DOHH2 (cell line): ENCODE results near the gene CAMKMT.

Source experiments
- H3F3A ChIP-seq: fragments of 200-600 bp; sonication (generic), shearing (Covaris generic); 2 replicates; pipeline ENCODE4 v1.6.0; 2016; ENCODE audit warnings: antibody characterized with exemption, mild to moderate bottlenecking; ENCODE audit not compliant: control insufficient read depth, insufficient read depth
- H3K27ac ChIP-seq: fragments of 200-600 bp; sonication (generic); 2 replicates; pipeline ENCODE4 v1.5.1; 2014; ENCODE audit warnings: low read depth, mild to moderate bottlenecking, low read length, moderate library complexity
- H3K27me3 ChIP-seq: fragments of 200-600 bp; sonication (generic); 2 replicates; pipeline ENCODE4 v1.6.1; 2014; ENCODE audit warnings: mild to moderate bottlenecking, low read length, mixed read lengths; ENCODE audit not compliant: control insufficient read depth
- H3K36me3 ChIP-seq: fragments of 200-600 bp; sonication (generic); 2 replicates; pipeline ENCODE4 v1.6.1; 2014; ENCODE audit warnings: mild to moderate bottlenecking, low read length, moderate library complexity, mixed read lengths; ENCODE audit not compliant: control insufficient read depth
- H3K4me1 ChIP-seq: fragments of 200-600 bp; sonication (generic); 2 replicates; pipeline ENCODE4 v1.6.1; 2014; ENCODE audit warnings: mild to moderate bottlenecking, low read length, mixed read lengths; ENCODE audit not compliant: control insufficient read depth
- H3K4me2 ChIP-seq: fragments of 200-600 bp; sonication (generic); 2 replicates; pipeline ENCODE4 v1.6.0; 2014; ENCODE audit warnings: mild to moderate bottlenecking, low read length, moderate library complexity
- H3K4me3 ChIP-seq: fragments of 200-600 bp; sonication (generic); 2 replicates; pipeline ENCODE4 v1.5.1; 2014; ENCODE audit warnings: mild to moderate bottlenecking, low read length, mixed read lengths
- H3K79me2 ChIP-seq: fragments of 200-600 bp; sonication (generic); 2 replicates; pipeline ENCODE4 v1.6.1; 2014; ENCODE audit warnings: mild to moderate bottlenecking, low read length, mixed read lengths; ENCODE audit not compliant: control insufficient read depth
- H3K9me2 ChIP-seq: fragments of 200-600 bp; sonication (generic); replicated peaks from 2 replicates; pipeline ENCODE4 v1.6.1; 2014; ENCODE audit warnings: mild to moderate bottlenecking, low read length, mixed read lengths; ENCODE audit not compliant: control insufficient read depth
- H3K9me3 ChIP-seq: fragments of 200-600 bp; sonication (generic); 2 replicates; pipeline ENCODE4 v1.6.1; 2014; ENCODE audit warnings: antibody characterized with exemption, low read length, mixed read lengths; ENCODE audit not compliant: control insufficient read depth, insufficient read depth
- H4K20me1 ChIP-seq: fragments of 200-600 bp; sonication (generic); 2 replicates; pipeline ENCODE4 v1.6.0; 2014; ENCODE audit warnings: low read depth, mild to moderate bottlenecking, antibody characterized with exemption, low read length, moderate library complexity; ENCODE audit not compliant: control insufficient read depth, insufficient read depth
- CTCF ChIP-seq: fragments of 200-600 bp; sonication (generic); IDR thresholded peaks from one replicate; pipeline ENCODE4 v1.5.1; 2014; ENCODE audit warnings: antibody characterized with exemption, mild to moderate bottlenecking, low read depth, low read length; ENCODE audit not compliant: poor library complexity, severe bottlenecking
- EZH2phosphoT487 ChIP-seq: fragments of 200-600 bp; sonication (generic); IDR thresholded peaks from 2 replicates; pipeline ENCODE4 v1.6.1; 2017; ENCODE audit warnings: borderline replicate concordance, mild to moderate bottlenecking, antibody characterized with exemption, low read length, moderate library complexity, mixed read lengths

The CAMKMT gene

GRCh38 chr2:44562737-44563136 is 201.0 kb downstream of the CAMKMT start:
- TF ChIP-seq CTCF (no peak), EZH2phosphoT487 (no peak)
- Histone ChIP-seq H3K36me3 (no peaks in the 10 kb centered on the region), H3K4me2 (no peak overlapping the region), H3K79me2 (no peaks in the 10 kb centered on the region), H3K27me3 (no peaks in the 10 kb centered on the region), H3F3A (no peaks in the 10 kb centered on the region), H3K9me3 (no peaks in the 10 kb centered on the region), H4K20me1 (no peaks in the 10 kb centered on the region), H3K4me3 (no peak overlapping the region), H3K4me1 (peaks cover 9% of the 10 kb centered on the region), H3K9me2 (no peaks in the 10 kb centered on the region), H3K27ac (no peak overlapping the region)

GRCh38 chr2:44564752-44565151 is 203.0 kb downstream of the CAMKMT start:
- H3K4me1 ChIP-seq: no peaks in the 10 kb centered on the region
- H4K20me1 ChIP-seq: no peaks in the 10 kb centered on the region
- no peak for TF ChIP-seq EZH2phosphoT487
- no peaks in the 10 kb centered on the region for H3K36me3 ChIP-seq
- H3K79me2 ChIP-seq: no peaks in the 10 kb centered on the region
- H3K4me2 ChIP-seq: no peak overlapping the region
- no peaks in the 10 kb centered on the region for H3K27me3 ChIP-seq
- no peaks in the 10 kb centered on the region for H3K9me2 ChIP-seq
- H3K4me3 ChIP-seq: no peak overlapping the region
- H3F3A ChIP-seq: no peaks in the 10 kb centered on the region
- no peak overlapping the region for H3K27ac ChIP-seq
- no peaks in the 10 kb centered on the region for H3K9me3 ChIP-seq

- TF ChIP-seq EZH2phosphoT487 (no peak), CTCF (no peak)
- H3F3A ChIP-seq: no peaks in the 10 kb centered on the region; the same call in 1 of the 2 replicates
- H3K27ac ChIP-seq: no peak overlapping the region
- H3K79me2 ChIP-seq: no peaks in the 10 kb centered on the region
- no peaks in the 10 kb centered on the region for H3K9me2 ChIP-seq
- H3K9me3 ChIP-seq: no peaks in the 10 kb centered on the region
- no peak overlapping the region for H3K4me3 ChIP-seq
- H3K27me3 ChIP-seq: no peaks in the 10 kb centered on the region
- H4K20me1 ChIP-seq: no peaks in the 10 kb centered on the region
- H3K36me3 ChIP-seq: no peaks in the 10 kb centered on the region
- H3K4me1 ChIP-seq: no peaks in the 10 kb centered on the region
- no peak overlapping the region for H3K4me2 ChIP-seq
These were observed 204.3 kb downstream of the CAMKMT start for GRCh38 chr2:44566059-44566458.

GRCh38 chr2:44569491-44569890 is 207.7 kb downstream of the CAMKMT start:
- Histone ChIP-seq H3K27me3 (no peaks in the 10 kb centered on the region), H3K9me3 (no peaks in the 10 kb centered on the region), H3K4me2 (no peak overlapping the region), H4K20me1 (no peaks in the 10 kb centered on the region), H3K27ac (no peak overlapping the region), H3F3A (no peaks in the 10 kb centered on the region; the same call in 1 of the 2 replicates), H3K36me3 (no peaks in the 10 kb centered on the region), H3K4me3 (no peak overlapping the region), H3K9me2 (no peaks in the 10 kb centered on the region), H3K4me1 (no peaks in the 10 kb centered on the region), H3K79me2 (no peaks in the 10 kb centered on the region)
- TF ChIP-seq CTCF (no peak), EZH2phosphoT487 (no peak)
